ENCODE measurements around the gene MYO1D.

DNA sequence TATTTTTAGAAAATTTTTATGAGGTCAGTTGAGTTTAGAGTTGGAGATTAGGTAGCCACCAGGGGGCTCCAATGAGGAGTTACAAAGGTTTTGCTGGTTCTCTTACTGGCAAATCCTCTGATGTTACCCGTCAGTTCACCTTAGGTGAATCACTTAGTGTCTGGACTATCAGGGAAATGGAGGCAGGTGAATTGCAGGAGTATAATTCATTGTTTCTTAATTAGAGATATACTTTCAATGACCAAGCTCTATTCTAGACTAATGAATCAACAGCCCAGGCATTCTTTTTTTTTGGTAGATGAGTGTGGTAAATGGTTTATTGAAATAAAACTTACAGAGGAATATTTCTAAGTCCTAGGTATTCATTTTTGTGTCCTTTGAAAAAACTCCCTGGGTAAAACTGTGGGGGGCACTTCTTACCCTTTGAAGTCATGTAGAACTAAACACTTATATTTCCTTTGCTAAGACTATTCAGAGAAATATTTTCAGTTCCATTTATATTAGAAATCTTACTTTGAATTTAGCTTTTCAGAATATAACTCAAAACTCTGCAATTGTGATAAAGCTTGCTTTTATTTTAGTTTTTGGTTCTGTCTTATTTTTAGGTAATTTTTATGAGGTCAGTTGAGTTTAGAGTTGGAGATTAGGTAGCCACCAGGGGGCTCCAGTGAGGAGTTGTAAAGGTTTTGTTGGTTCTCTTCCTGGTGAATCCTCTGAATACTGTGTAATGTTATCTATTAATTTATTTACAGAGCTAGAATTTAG lies 414.9 kb downstream of the MYO1D start:
- TF ChIP-seq SUZ12 (IDR thresholded peaks at IDR 0.05) (no peak), TARDBP (IDR thresholded peaks at IDR 0.05) (no peak), ZNF384 (IDR thresholded peaks at IDR 0.05) (no peak), BHLHE40 (IDR thresholded peaks at IDR 0.05; ENCODE audit: borderline replicate concordance) (no peak), SP1 (IDR thresholded peaks at IDR 0.05) (no peak), FOXK2 (IDR thresholded peaks at IDR 0.05) (no peak), ARNT (IDR thresholded peaks at IDR 0.05) (no peak), FOXA1 (IDR thresholded peaks at IDR 0.05) (no peak), ELF4 (IDR thresholded peaks at IDR 0.05) (no peak), FOXM1 (IDR thresholded peaks at IDR 0.05; ENCODE audit: borderline replicate concordance) (no peak), PKNOX1 (IDR thresholded peaks at IDR 0.05) (no peak), NFRKB (IDR thresholded peaks at IDR 0.05) (no peak), HDGF (IDR thresholded peaks at IDR 0.05; ENCODE audit: borderline replicate concordance) (no peak), CTBP1 (IDR thresholded peaks at IDR 0.05; ENCODE audit: borderline replicate concordance) (no peak)
